ENCODE measurements around the gene JOSD1.
"Not testable (repeated sequence)": the region's sequence is repeated elsewhere in the genome, so short reads cannot be mapped to it uniquely, and the experiment has no call there.

JOSD1 gene

GRCh38 chr22:38653741-38654140 is 47.0 kb downstream of the JOSD1 start:
- no peak overlapping the region for H3K27ac ChIP-seq
- no peak for TF ChIP-seq CTCF (conservative IDR thresholded peaks at IDR 0.05)

GRCh38 chr22:38652859-38653258 is 47.9 kb downstream of the JOSD1 start:
- no peak for TF ChIP-seq CTCF (conservative IDR thresholded peaks at IDR 0.05)
- H3K27ac ChIP-seq = no peak overlapping the region

GRCh38 chr22:38649841-38650522 is 50.8 kb downstream of the JOSD1 start:
- H3K27ac ChIP-seq = no peak overlapping the region
- TF ChIP-seq CTCF (conservative IDR thresholded peaks at IDR 0.05) = no peak

GRCh38 chr22:38645430-38645829 is 55.3 kb downstream of the JOSD1 start:
- no peak overlapping the region for H3K27ac ChIP-seq
- no peak for TF ChIP-seq CTCF (conservative IDR thresholded peaks at IDR 0.05)

- not testable (repeated sequence) for H3K27ac ChIP-seq
Measured at GRCh38 chr22:38644245-38644644, 56.5 kb downstream of the JOSD1 start.

- no peak overlapping the region for H3K27ac ChIP-seq
- no peak for TF ChIP-seq CTCF (conservative IDR thresholded peaks at IDR 0.05)
Measured at GRCh38 chr22:38641476-38642040, 59.2 kb downstream of the JOSD1 start.

- no peak overlapping the region for H3K27ac ChIP-seq
- no peak for TF ChIP-seq CTCF (conservative IDR thresholded peaks at IDR 0.05)
Measured at GRCh38 chr22:38638728-38639127, 62.0 kb downstream of the JOSD1 start.

GRCh38 chr22:38638216-38638615 is 62.5 kb downstream of the JOSD1 start:
- no peak for TF ChIP-seq CTCF (conservative IDR thresholded peaks at IDR 0.05)
- H3K27ac ChIP-seq = no peak overlapping the region

Data from VCaP (cell line).